Liver (tissue), 9 donors: ENCODE results near the gene MAPK11. TPM values are rescaled to one million over a fixed set of nuclear protein-coding genes. Genes with fewer than 3 reads are reported as not detected.

ENCODE experiments used
- DNase-seq: peaks from one replicate; pipeline ENCODE4 v3.0.0-alpha.2; 2017; ENCODE audit warnings: low spot score
- H3K27ac ChIP-seq, 2 donors: one replicate each; pipeline ENCODE4 v1.7.0; 2013; ENCODE audit warnings: inconsistent platforms in 2 of 2, low read length in 2 of 2, control low read depth in 1 of 2, low read depth in 1 of 2, mild to moderate bottlenecking in 1 of 2
- H3K27me3 ChIP-seq, 4 donors: one replicate each; pipeline versions ENCODE4 v1.6.1 to v1.7.0; 2013; ENCODE audit warnings: low read length in 3 of 4, inconsistent platforms in 1 of 4, mild to moderate bottlenecking in 1 of 4, moderate library complexity in 1 of 4; ENCODE audit not compliant: control insufficient read depth in 4 of 4, insufficient read depth in 4 of 4
- H3K36me3 ChIP-seq, 4 donors: one replicate each; pipeline versions ENCODE4 v1.6.1 to v1.7.0; 2013; ENCODE audit warnings: low read length in 3 of 4, mild to moderate bottlenecking in 3 of 4, low read depth in 1 of 4, moderate library complexity in 1 of 4; ENCODE audit not compliant: control insufficient read depth in 4 of 4, insufficient read depth in 3 of 4
- H3K4me1 ChIP-seq, 4 donors: one replicate each; pipeline versions ENCODE4 v1.6.1 to v1.7.0; 2013; ENCODE audit warnings: low read length in 3 of 4, mild to moderate bottlenecking in 3 of 4, moderate library complexity in 1 of 4; ENCODE audit not compliant: control insufficient read depth in 4 of 4, insufficient read depth in 4 of 4
- H3K4me3 ChIP-seq, 3 donors: one replicate each; pipeline versions ENCODE4 v1.6.1 to v1.7.0; 2013; ENCODE audit warnings: low read length in 3 of 3, control low read depth in 1 of 3, low read depth in 1 of 3, mild to moderate bottlenecking in 1 of 3
- H3K9ac ChIP-seq, 2 donors: one replicate each; pipeline ENCODE4 v1.7.0; 2013; ENCODE audit warnings: low read length in 2 of 2, mild to moderate bottlenecking in 2 of 2, moderate library complexity in 2 of 2, control low read depth in 1 of 2, low read depth in 1 of 2
- H3K9me3 ChIP-seq, 4 donors: one replicate each; pipeline versions ENCODE4 v1.6.1 to v1.7.0; 2013; ENCODE audit warnings: low read length in 3 of 4; ENCODE audit not compliant: control insufficient read depth in 4 of 4
- ATF3 ChIP-seq: IDR thresholded peaks from 2 replicates; pipeline ENCODE4 v1.6.1; 2016; ENCODE audit warnings: antibody characterized with exemption
- CTCF ChIP-seq: fragments of 150-350 bp; IDR thresholded peaks from 2 replicates; pipeline ENCODE4 v1.5.1; 2017; ENCODE audit warnings: improper control_type of control experiment, low read depth, low read length; ENCODE audit not compliant: missing input control
- EGR1 ChIP-seq, 2 donors: IDR thresholded peaks; 2 replicates each; pipeline ENCODE4 v1.6.1; 2016 to 2018; ENCODE audit warnings: antibody characterized with exemption in 2 of 2, low read depth in 2 of 2
- HNF4A ChIP-seq, 2 donors: conservative IDR thresholded peaks; 2 replicates each; pipeline ENCODE4 v1.6.1; 2016; ENCODE audit warnings: antibody characterized with exemption in 2 of 2, mild to moderate bottlenecking in 2 of 2
- REST ChIP-seq: IDR thresholded peaks from 2 replicates; pipeline ENCODE4 v1.6.1; 2016; ENCODE audit warnings: antibody characterized with exemption, mild to moderate bottlenecking
- WGBS: extraction: QIAGEN DNeasy Blood & Tissue Kit; methylation state at CpG from one replicate; pipeline ENCODE4 v1.1.7; 2013; 5-methylcytosine and 5-hydroxymethylcytosine counted together
- polyA plus RNA-seq, 2 donors: library from polyadenylated mRNA; stranded (reverse) in 1 of 2; unstranded in 1 of 2; fragments of 200-250 nt in 1 of 2; fragments of >200 nt in 1 of 2; fragmentation: Nextera tagmentation in 1 of 2; extraction: Ambion mirVana in 1 of 2; gene quantifications; one replicate each; pipeline versions ENCODE4 v1.2.1 to v1.2.3, GENCODE V29; 2013 to 2015
- total RNA-seq, 2 donors: library from RNA; depleted of rRNA; stranded (reverse); fragments of >200 nt; gene quantifications; one replicate each; pipeline ENCODE4 v1.2.3, GENCODE V29; 2014
- donor health status: healthy.
- donor health status: healthy.
- donor health status: healthy.
- donor health status: healthy.
- donor health status: healthy.

MAPK11 gene
- total and polyA plus RNA-seq, 4 donors, result 0.65 to 2.0 (median 1.0) TPM

GRCh38 chr22:50272044-50272802, 2.0 kb upstream of the MAPK11 start (continued):
- TF ChIP-seq EGR1 (IDR thresholded peaks at IDR 0.05; ENCODE audit: low read depth in 2 of 2) (no peak), CTCF (no peak), HNF4A (conservative IDR thresholded peaks at IDR 0.05) (no peak)

- 2% methylated on average over 45 of the region's 45 CpGs for WGBS
- peaks cover 30 to 52% (median 37%) of the 10 kb centered on the region in 4 donors for H3K4me1 ChIP-seq
- no peaks in the 10 kb centered on the region for H3K27me3 ChIP-seq
- peak; percentile 63 for DNase-seq
- H3K27ac ChIP-seq, result no peak overlapping the region
- peaks cover 0 to 15% (median 6%) of the 10 kb centered on the region in 4 donors for H3K36me3 ChIP-seq
- no peak overlapping the region for H3K9ac ChIP-seq
- H3K4me3 ChIP-seq, result peak overlapping the region in 1 of 3 donors; percentile 61
- TF ChIP-seq HNF4A (conservative IDR thresholded peaks at IDR 0.05) (no peak), CTCF (peak; percentile 6)
- no peaks in the 10 kb centered on the region for H3K9me3 ChIP-seq
Observed at GRCh38 chr22:50271519-50271970, 1.4 kb upstream of the MAPK11 start.

- H3K9ac ChIP-seq, result no peak overlapping the region
Observed at GRCh38 chr22:50270666-50271394, 650 bp upstream of the MAPK11 start.

More at GRCh38 chr22:50270666-50271394, 650 bp upstream of the MAPK11 start:
- no peak overlapping the region for H3K27ac ChIP-seq
- H3K4me3 ChIP-seq, result peak overlapping the region in 2 of 3 donors; percentile 12 to 61
- peak; percentile 68 for DNase-seq
- H3K9me3 ChIP-seq, result no peaks in the 10 kb centered on the region
- H3K27me3 ChIP-seq, result no peaks in the 10 kb centered on the region
- WGBS, result 5% methylated on average over 53 of the region's 53 CpGs
- peaks cover 0 to 9% (median 3%) of the 10 kb centered on the region in 4 donors for H3K36me3 ChIP-seq
- peaks cover 30 to 52% (median 34%) of the 10 kb centered on the region in 4 donors for H3K4me1 ChIP-seq
- TF ChIP-seq REST (peak; percentile 99), ATF3 (no peak)
